K562 (cell line): ENCODE data around the gene MED15. TPM values are rescaled to one million over a fixed set of nuclear protein-coding genes. Genes with fewer than 3 reads are reported as not detected.

Source experiments
- EHMT2 ChIP-seq: fragments of 450-650 bp; IDR thresholded peaks from 2 replicates; pipeline ENCODE4 v1.6.1; 2018; ENCODE audit warnings: antibody characterized with exemption
- HDAC3 ChIP-seq: fragments of 450-650 bp; IDR thresholded peaks from 2 replicates; pipeline ENCODE4 v1.6.1; 2018; ENCODE audit warnings: borderline replicate concordance, mild to moderate bottlenecking, moderate library complexity; ENCODE audit not compliant: partially characterized antibody
- NFYB ChIP-seq: IDR thresholded peaks from 2 replicates; pipeline ENCODE4 v1.6.1; 2011; ENCODE audit warnings: mild to moderate bottlenecking, moderate library complexity; ENCODE audit not compliant: insufficient read length; ENCODE audit errors: extremely low read depth
- POLR2H ChIP-seq: IDR thresholded peaks from 2 replicates; pipeline ENCODE4 v1.6.1; 2016; ENCODE audit warnings: missing genetic modification characterization, low read depth, mild to moderate bottlenecking, control low read depth, missing compliant biosample characterization, moderate library complexity
- POLR3A ChIP-seq: IDR thresholded peaks from 2 replicates; pipeline ENCODE4 v1.6.1; 2011; ENCODE audit warnings: borderline replicate concordance, mild to moderate bottlenecking, moderate library complexity; ENCODE audit not compliant: insufficient read length, insufficient read depth; ENCODE audit errors: extremely low read depth
- TGIF2 ChIP-seq: sonication (generic); formaldehyde crosslinking; IDR thresholded peaks from 2 replicates; pipeline ENCODE4 v1.8.1; 2022; ENCODE audit warnings: mild to moderate bottlenecking, missing genetic modification reagents, moderate library complexity
- ZFP1 ChIP-seq: fragments of 450-650 bp; formaldehyde crosslinking; IDR thresholded peaks from 2 replicates; pipeline ENCODE4 v1.4.0; 2020; ENCODE audit warnings: mild to moderate bottlenecking, mixed read lengths
- ZNF232 ChIP-seq: sonication (generic); formaldehyde crosslinking; IDR thresholded peaks from 2 replicates; pipeline ENCODE4 v1.8.0; 2022; ENCODE audit warnings: mild to moderate bottlenecking, missing genetic modification reagents
- ZNF584 ChIP-seq: fragments of 200-800 bp; sonication (Bioruptor generic); IDR thresholded peaks from 2 replicates; pipeline ENCODE4 v1.6.1; 2016; ENCODE audit warnings: low read depth, mild to moderate bottlenecking, missing genetic modification characterization, missing compliant biosample characterization
- ZNF75A ChIP-seq: fragments of 450-650 bp; formaldehyde crosslinking; IDR thresholded peaks from 2 replicates; pipeline ENCODE4 v1.4.0; 2020; ENCODE audit warnings: mild to moderate bottlenecking
- polyA plus RNA-seq, 8 experiments: library from polyadenylated mRNA; depleted of rRNA in 4 of 8; stranded (reverse) in 5 of 8; unstranded in 3 of 8; fragments of >200 nt; fragmentation: Nextera tagmentation in 2 of 8; fragmentation: Illumina TruSeq in 1 of 8; extraction: Ambion mirVana in 2 of 8; extraction: Trizol in 1 of 8; gene quantifications; 2 replicates each; pipeline versions ENCODE4 v1.2.1 to v1.2.3, GENCODE V29; 2011 to 2014; ENCODE audit warnings: inconsistent platforms in 1 of 8, missing spikeins in 1 of 8
- total RNA-seq, 7 experiments: library from RNA; depleted of rRNA in 6 of 7; stranded (reverse); fragments of >200 nt in 6 of 7; fragmentation: Illumina TruSeq in 2 of 7; extraction: Trizol in 2 of 7; gene quantifications; 2 replicates each; pipeline versions ENCODE4 v1.2.1 to v1.2.3, GENCODE V29; 2011 to 2021; ENCODE audit warnings: low replicate concordance in 1 of 7
- TF ChIP-seq, protein P1 (sequence below): fragments of 150-350 bp; IDR thresholded peaks from 2 replicates; pipeline ENCODE4 v1.6.1; 2014; ENCODE audit warnings: low read depth, mild to moderate bottlenecking, low read length, borderline replicate concordance
- TF ChIP-seq, protein P2 (sequence below): conservative IDR thresholded peaks from 2 replicates; pipeline ENCODE4 v1.6.1; 2011; ENCODE audit warnings: low read depth, mild to moderate bottlenecking, low read length; ENCODE audit not compliant: control insufficient read depth
- TF ChIP-seq, protein P3 (sequence below): sonication (generic); formaldehyde crosslinking; IDR thresholded peaks from 2 replicates; pipeline ENCODE4 v1.8.1; 2023; ENCODE audit warnings: mild to moderate bottlenecking, missing genetic modification reagents
- TF ChIP-seq, protein P4 (sequence below): sonication (generic); formaldehyde crosslinking; IDR thresholded peaks from 2 replicates; pipeline ENCODE4 v1.8.1; 2023; ENCODE audit warnings: missing genetic modification reagents, mild to moderate bottlenecking, borderline replicate concordance

MED15 gene
- total and polyA plus RNA-seq, 9 of the 15 experiments (the other 6 are each of a cell fraction or from before 2014, with no cell fraction given): 4.0 to 271 (median 60.1) TPM

DNA sequence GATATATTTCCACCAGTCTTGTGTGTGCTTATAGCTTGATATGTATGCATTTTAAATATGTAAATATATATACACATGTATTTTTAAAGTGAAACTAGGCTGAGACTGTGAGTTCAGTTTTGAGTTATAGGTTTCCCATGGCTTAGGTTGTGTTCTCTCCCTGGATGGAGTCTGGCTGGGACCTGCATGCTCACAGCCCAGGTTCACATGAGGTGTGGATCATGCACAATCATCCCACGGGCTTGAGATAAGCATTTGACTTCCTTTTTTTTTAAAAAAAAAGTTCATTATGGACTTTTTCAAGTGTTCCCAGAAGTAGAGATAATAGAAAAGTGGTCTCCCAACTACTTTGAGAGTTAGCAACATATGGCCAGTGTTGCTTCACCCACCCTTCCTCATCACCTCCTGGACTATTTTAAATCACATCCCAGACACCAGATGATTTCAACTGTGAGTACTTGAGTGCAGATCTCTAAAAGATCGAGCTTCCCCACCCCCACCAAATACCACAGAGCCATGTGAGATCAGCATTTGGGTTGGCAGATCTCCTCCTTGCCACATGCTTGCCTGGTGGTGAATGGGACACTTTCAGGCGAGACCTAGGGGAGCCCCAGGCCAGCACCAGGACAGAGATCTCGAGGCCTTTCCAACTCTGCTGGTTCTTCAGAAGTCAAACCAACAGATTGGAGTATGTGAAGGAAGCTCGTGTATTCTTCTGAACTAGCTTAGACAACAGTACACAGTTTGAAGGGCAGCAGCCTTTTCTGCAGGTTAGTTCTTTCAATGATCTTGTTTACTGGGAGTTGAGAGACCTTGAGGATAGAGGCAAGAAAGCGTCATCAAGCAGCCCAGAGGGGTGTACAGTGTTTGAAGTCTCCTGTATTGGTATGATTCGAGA lies 15.9 kb downstream of the MED15 start (continued):
- TF ChIP-seq, protein P1, sequence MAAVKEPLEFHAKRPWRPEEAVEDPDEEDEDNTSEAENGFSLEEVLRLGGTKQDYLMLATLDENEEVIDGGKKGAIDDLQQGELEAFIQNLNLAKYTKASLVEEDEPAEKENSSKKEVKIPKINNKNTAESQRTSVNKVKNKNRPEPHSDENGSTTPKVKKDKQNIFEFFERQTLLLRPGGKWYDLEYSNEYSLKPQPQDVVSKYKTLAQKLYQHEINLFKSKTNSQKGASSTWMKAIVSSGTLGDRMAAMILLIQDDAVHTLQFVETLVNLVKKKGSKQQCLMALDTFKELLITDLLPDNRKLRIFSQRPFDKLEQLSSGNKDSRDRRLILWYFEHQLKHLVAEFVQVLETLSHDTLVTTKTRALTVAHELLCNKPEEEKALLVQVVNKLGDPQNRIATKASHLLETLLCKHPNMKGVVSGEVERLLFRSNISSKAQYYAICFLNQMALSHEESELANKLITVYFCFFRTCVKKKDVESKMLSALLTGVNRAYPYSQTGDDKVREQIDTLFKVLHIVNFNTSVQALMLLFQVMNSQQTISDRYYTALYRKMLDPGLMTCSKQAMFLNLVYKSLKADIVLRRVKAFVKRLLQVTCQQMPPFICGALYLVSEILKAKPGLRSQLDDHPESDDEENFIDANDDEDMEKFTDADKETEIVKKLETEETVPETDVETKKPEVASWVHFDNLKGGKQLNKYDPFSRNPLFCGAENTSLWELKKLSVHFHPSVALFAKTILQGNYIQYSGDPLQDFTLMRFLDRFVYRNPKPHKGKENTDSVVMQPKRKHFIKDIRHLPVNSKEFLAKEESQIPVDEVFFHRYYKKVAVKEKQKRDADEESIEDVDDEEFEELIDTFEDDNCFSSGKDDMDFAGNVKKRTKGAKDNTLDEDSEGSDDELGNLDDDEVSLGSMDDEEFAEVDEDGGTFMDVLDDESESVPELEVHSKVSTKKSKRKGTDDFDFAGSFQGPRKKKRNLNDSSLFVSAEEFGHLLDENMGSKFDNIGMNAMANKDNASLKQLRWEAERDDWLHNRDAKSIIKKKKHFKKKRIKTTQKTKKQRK: no peak
- TF ChIP-seq EHMT2 (no peak), NFYB (no peak), ZNF584 (0 out of 2 replicates have a peak, but pooled peaks have one; percentile 23), POLR3A (no peak), ZNF75A (peak; percentile 47; the same call in 1 of the 2 replicates), HDAC3 (no peak), ZFP1 (CRISPR knock-in tag) (no peak), POLR2H (no peak), TGIF2 (CRISPR knock-in tag) (no peak), ZNF232 (no peak)
- TF ChIP-seq, protein P2, sequence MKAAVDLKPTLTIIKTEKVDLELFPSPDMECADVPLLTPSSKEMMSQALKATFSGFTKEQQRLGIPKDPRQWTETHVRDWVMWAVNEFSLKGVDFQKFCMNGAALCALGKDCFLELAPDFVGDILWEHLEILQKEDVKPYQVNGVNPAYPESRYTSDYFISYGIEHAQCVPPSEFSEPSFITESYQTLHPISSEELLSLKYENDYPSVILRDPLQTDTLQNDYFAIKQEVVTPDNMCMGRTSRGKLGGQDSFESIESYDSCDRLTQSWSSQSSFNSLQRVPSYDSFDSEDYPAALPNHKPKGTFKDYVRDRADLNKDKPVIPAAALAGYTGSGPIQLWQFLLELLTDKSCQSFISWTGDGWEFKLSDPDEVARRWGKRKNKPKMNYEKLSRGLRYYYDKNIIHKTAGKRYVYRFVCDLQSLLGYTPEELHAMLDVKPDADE: no peak
- TF ChIP-seq, protein P3, sequence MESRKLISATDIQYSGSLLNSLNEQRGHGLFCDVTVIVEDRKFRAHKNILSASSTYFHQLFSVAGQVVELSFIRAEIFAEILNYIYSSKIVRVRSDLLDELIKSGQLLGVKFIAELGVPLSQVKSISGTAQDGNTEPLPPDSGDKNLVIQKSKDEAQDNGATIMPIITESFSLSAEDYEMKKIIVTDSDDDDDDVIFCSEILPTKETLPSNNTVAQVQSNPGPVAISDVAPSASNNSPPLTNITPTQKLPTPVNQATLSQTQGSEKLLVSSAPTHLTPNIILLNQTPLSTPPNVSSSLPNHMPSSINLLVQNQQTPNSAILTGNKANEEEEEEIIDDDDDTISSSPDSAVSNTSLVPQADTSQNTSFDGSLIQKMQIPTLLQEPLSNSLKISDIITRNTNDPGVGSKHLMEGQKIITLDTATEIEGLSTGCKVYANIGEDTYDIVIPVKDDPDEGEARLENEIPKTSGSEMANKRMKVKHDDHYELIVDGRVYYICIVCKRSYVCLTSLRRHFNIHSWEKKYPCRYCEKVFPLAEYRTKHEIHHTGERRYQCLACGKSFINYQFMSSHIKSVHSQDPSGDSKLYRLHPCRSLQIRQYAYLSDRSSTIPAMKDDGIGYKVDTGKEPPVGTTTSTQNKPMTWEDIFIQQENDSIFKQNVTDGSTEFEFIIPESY (CRISPR knock-in tag): 0 out of 2 replicates have a peak, but pooled peaks have one; percentile 38
- TF ChIP-seq, protein P4, sequence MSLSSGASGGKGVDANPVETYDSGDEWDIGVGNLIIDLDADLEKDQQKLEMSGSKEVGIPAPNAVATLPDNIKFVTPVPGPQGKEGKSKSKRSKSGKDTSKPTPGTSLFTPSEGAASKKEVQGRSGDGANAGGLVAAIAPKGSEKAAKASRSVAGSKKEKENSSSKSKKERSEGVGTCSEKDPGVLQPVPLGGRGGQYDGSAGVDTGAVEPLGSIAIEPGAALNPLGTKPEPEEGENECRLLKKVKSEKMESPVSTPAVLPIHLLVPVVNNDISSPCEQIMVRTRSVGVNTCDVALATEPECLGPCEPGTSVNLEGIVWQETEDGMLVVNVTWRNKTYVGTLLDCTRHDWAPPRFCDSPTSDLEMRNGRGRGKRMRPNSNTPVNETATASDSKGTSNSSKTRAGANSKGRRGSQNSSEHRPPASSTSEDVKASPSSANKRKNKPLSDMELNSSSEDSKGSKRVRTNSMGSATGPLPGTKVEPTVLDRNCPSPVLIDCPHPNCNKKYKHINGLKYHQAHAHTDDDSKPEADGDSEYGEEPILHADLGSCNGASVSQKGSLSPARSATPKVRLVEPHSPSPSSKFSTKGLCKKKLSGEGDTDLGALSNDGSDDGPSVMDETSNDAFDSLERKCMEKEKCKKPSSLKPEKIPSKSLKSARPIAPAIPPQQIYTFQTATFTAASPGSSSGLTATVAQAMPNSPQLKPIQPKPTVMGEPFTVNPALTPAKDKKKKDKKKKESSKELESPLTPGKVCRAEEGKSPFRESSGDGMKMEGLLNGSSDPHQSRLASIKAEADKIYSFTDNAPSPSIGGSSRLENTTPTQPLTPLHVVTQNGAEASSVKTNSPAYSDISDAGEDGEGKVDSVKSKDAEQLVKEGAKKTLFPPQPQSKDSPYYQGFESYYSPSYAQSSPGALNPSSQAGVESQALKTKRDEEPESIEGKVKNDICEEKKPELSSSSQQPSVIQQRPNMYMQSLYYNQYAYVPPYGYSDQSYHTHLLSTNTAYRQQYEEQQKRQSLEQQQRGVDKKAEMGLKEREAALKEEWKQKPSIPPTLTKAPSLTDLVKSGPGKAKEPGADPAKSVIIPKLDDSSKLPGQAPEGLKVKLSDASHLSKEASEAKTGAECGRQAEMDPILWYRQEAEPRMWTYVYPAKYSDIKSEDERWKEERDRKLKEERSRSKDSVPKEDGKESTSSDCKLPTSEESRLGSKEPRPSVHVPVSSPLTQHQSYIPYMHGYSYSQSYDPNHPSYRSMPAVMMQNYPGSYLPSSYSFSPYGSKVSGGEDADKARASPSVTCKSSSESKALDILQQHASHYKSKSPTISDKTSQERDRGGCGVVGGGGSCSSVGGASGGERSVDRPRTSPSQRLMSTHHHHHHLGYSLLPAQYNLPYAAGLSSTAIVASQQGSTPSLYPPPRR (CRISPR knock-in tag): no peak; the same call in 1 of the 2 replicates
